ENCODE results near the gene RPP30. TPM values are rescaled to one million over a fixed set of nuclear protein-coding genes. Genes with fewer than 3 reads are reported as not detected.

RPP30 gene
- total and polyA plus RNA-seq, 4 experiments from 2014 or later, result 32.3 to 54.5 (median 35.2) TPM

DNA sequence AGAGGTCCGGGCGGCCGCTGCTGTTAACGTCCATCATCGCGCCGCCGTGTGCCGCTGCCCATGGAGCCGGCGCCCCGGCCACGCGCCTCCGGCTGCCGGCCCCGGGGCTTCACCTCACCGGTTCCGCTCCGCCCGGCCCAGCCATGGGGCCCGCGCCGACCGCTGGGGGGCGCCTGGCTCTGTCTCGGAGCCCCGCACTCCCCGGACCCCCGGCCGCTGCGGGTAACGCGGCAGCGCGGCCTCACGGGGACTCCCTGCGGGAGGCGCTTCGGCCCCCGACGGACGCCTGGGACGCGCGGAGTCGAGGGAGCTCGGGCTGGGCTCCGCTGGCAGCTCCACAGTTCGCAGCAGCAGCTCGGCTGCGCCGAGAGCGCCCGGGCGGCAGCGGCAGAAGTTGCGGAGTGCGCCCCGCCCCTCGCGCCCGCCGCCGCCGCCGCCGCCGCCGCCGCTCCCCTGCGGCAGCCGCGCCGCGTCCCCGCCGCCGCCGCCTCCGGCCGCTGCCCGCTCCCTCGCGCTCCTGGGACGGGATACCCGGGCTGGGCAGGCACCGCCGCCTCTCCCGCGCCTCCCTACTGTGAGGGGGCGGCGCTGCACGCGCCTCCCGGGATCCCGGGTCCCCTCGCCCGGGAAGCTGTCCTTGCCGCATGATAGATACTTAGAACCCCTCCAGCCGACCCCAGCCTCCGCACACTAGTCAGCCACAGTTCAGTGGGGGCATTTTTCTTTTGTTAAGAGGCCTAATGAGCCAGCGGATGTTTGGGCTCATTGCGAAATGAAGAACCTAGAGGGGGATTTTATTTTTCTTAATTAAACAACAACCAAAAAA is 13.9 kb upstream of the RPP30 start, which contains the start of gene HTR7:
HTR7 (minus strand) TSS at position 405 of the 826 bp plus-strand sequence; CDS start at position 37, 368 bp downstream.
- Mint-ChIP-seq H3K9me3 (no peaks in the 10 kb centered on the region), H3K36me3 (peaks cover 0 to 1% of the 10 kb centered on the region in 2 donors), H3K27me3 (peaks cover 28 to 35% of the 10 kb centered on the region in 2 donors), H3K4me1 (peaks cover 6 to 8% (median 7%) of the 10 kb centered on the region in 4 donors), H3K27ac (peak within 1 kb of the TSS; percentile 55 to 77 (median 65)), H3K4me3 (peak within 1 kb of the TSS; percentile 89 to 94 (median 90))
- H3K4me3 ChIP-seq (ENCODE audit: low read length in 2 of 2), result peak within 1 kb of the TSS; percentile 6 to 40
- H3K4me1 ChIP-seq (ENCODE audit: insufficient read depth, low read length), result peaks cover 11% of the 10 kb centered on the region
- H3K9me3 ChIP-seq (ENCODE audit: control insufficient read depth in 1 of 2, low read length in 2 of 2), result no peaks in the 10 kb centered on the region
- ChIA-PET CTCF (ENCODE audit: partially characterized antibody) (interaction anchor here (0.6 to 5.0 kb wide), 6 partner anchors 8 to 1214 kb away, joined by 3 to 36 read pairs (median 6); partner anchors contain the start of gene RPP30), POLR2A (ENCODE audit: partially characterized antibody) (interaction anchor here (1.0 kb wide), 1 partner anchor 14 kb away, joined by 7 read pairs; the partner anchor contains the start of gene RPP30)
- DNase-seq, result peak; percentile 56 to 73 (median 66)
- intact Hi-C loops (cut with micrococcal nuclease), result loop anchor here (1.0 kb wide), 1 partner anchor 13 kb away; the partner anchor contains the start of gene RPP30
- peaks cover 41% of the 10 kb centered on the region for H3K27me3 ChIP-seq (ENCODE audit: insufficient read depth, low read length)
- H3K27ac ChIP-seq (ENCODE audit: low read depth, low read length), result no peak within 1 kb of the TSS
- no peaks in the 10 kb centered on the region for H3K36me3 ChIP-seq (ENCODE audit: insufficient read depth, low read length)

- POLR2A ChIA-PET (ENCODE audit: partially characterized antibody), result interaction anchor here (1.0 kb wide), 1 partner anchor 13 kb away, joined by 7 read pairs; the partner anchor contains the start of gene RPP30
- H3K27me3 Mint-ChIP-seq, result peaks cover 30 to 37% of the 10 kb centered on the region in 2 donors
- peaks cover 0 to 1% of the 10 kb centered on the region in 2 donors for H3K36me3 Mint-ChIP-seq
- peak overlapping the region; percentile 83 to 94 (median 88) for H3K4me3 Mint-ChIP-seq
- Histone ChIP-seq H3K36me3 (ENCODE audit: insufficient read depth, low read length) (no peaks in the 10 kb centered on the region), H3K4me1 (ENCODE audit: insufficient read depth, low read length) (peaks cover 11% of the 10 kb centered on the region), H3K4me3 (ENCODE audit: low read length in 2 of 2) (peak overlapping the region in 1 of 2 donors; percentile 40), H3K27ac (ENCODE audit: low read depth, low read length) (no peak overlapping the region), H3K27me3 (ENCODE audit: insufficient read depth, low read length) (peaks cover 41% of the 10 kb centered on the region), H3K9me3 (ENCODE audit: control insufficient read depth in 1 of 2, low read length in 2 of 2) (no peaks in the 10 kb centered on the region)
- no peaks in the 10 kb centered on the region for H3K9me3 Mint-ChIP-seq
- peak overlapping the region in 4 of 7 donors; percentile 15 to 70 (median 66) for H3K27ac Mint-ChIP-seq
- intact Hi-C loops (cut with micrococcal nuclease), result no loop called here
- H3K4me1 Mint-ChIP-seq, result peaks cover 6 to 8% (median 7%) of the 10 kb centered on the region in 4 donors
- CTCF ChIA-PET (ENCODE audit: partially characterized antibody), result interaction anchor here (1.3 to 5.0 kb wide), 4 partner anchors 7 to 23 kb away, joined by 3 to 36 read pairs (median 12); partner anchors contain the start of gene RPP30
- DNase-seq, result no peak
Measured at GRCh38 chr10:90858461-90858968, 13.3 kb upstream of the RPP30 start.

GRCh38 chr10:90859321-90859751 is 12.4 kb upstream of the RPP30 start:
- Histone ChIP-seq H3K4me1 (ENCODE audit: insufficient read depth, low read length) (peaks cover 11% of the 10 kb centered on the region), H3K27ac (ENCODE audit: low read depth, low read length) (no peak overlapping the region), H3K27me3 (ENCODE audit: insufficient read depth, low read length) (peaks cover 37% of the 10 kb centered on the region), H3K4me3 (ENCODE audit: low read length in 2 of 2) (no peak overlapping the region), H3K36me3 (ENCODE audit: insufficient read depth, low read length) (no peaks in the 10 kb centered on the region), H3K9me3 (ENCODE audit: control insufficient read depth in 1 of 2, low read length in 2 of 2) (no peaks in the 10 kb centered on the region)
- intact Hi-C loops (cut with micrococcal nuclease), result no loop called here
- POLR2A ChIA-PET (ENCODE audit: partially characterized antibody), result no interaction called here
- Mint-ChIP-seq H3K9me3 (no peaks in the 10 kb centered on the region), H3K27me3 (peaks cover 32 to 37% of the 10 kb centered on the region in 2 donors), H3K36me3 (peaks cover 0 to 1% of the 10 kb centered on the region in 2 donors), H3K4me3 (peak overlapping the region in 4 of 8 donors; percentile 2 to 94 (median 48)), H3K4me1 (peaks cover 6 to 8% (median 7%) of the 10 kb centered on the region in 4 donors), H3K27ac (no peak overlapping the region)
- DNase-seq, result no peak
- CTCF ChIA-PET (ENCODE audit: partially characterized antibody), result interaction anchor here (2.7 to 5.0 kb wide), 2 partner anchors 12 to 13 kb away, joined by 12 to 36 read pairs; partner anchors contain the start of gene RPP30

DNA sequence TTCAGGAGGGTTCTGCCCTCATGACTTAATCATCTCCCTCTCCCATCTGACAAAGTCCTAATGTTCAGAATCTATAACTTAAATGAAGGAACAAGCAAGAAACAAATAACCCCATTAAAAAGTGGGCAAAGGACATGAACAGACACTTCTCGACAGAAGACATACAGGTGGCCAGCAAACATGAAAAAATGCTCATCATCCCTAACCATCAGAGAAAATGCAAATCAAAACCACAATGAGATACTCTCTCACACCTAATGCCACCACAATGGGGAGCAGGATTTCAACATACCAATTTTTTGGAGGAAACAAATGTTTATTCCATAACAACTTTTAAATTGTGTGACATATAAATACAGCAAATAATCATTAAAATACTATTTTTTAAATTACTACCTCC is 11.0 kb upstream of the RPP30 start:
- Histone ChIP-seq H3K27ac (ENCODE audit: low read depth, low read length) (no peak overlapping the region), H3K36me3 (ENCODE audit: insufficient read depth, low read length) (no peaks in the 10 kb centered on the region), H3K4me1 (ENCODE audit: insufficient read depth, low read length) (peaks cover 11% of the 10 kb centered on the region), H3K9me3 (ENCODE audit: control insufficient read depth in 1 of 2, low read length in 2 of 2) (no peaks in the 10 kb centered on the region), H3K4me3 (ENCODE audit: low read length in 2 of 2) (no peak overlapping the region), H3K27me3 (ENCODE audit: insufficient read depth, low read length) (peaks cover 25% of the 10 kb centered on the region)
- Mint-ChIP-seq H3K4me1 (peaks cover 6 to 8% (median 7%) of the 10 kb centered on the region in 4 donors), H3K4me3 (no peak overlapping the region), H3K36me3 (peaks cover 0 to 1% of the 10 kb centered on the region in 2 donors), H3K27ac (no peak overlapping the region), H3K9me3 (no peaks in the 10 kb centered on the region), H3K27me3 (peaks cover 24 to 29% of the 10 kb centered on the region in 2 donors)
- ChIA-PET POLR2A (ENCODE audit: partially characterized antibody) (no interaction called here), CTCF (ENCODE audit: partially characterized antibody) (interaction anchor here (1.1 to 2.7 kb wide), 2 partner anchors 10 to 74 kb away, joined by 3 to 12 read pairs; partner anchors contain the start of gene RPP30)
- intact Hi-C loops (cut with micrococcal nuclease), result no loop called here
- DNase-seq, result no peak

- no peaks in the 10 kb centered on the region for H3K36me3 ChIP-seq (ENCODE audit: insufficient read depth, low read length)
- POLR2A ChIA-PET (ENCODE audit: partially characterized antibody), result no interaction called here
- no peaks in the 10 kb centered on the region for H3K9me3 Mint-ChIP-seq
- peaks cover 21 to 29% of the 10 kb centered on the region in 2 donors for H3K27me3 Mint-ChIP-seq
- no peaks in the 10 kb centered on the region for H3K4me1 ChIP-seq (ENCODE audit: insufficient read depth, low read length)
- DNase-seq, result peak in 3 of 5 donors; percentile 10 to 26 (median 14)
- CTCF ChIA-PET (ENCODE audit: partially characterized antibody), result interaction anchor here (1.1 to 2.3 kb wide), 7 partner anchors 10 to 1072 kb away, joined by 3 to 10 read pairs (median 3); partner anchors contain the start of gene RPP30
- H3K4me3 Mint-ChIP-seq, result no peak overlapping the region
- H3K27ac ChIP-seq (ENCODE audit: low read depth, low read length), result no peak overlapping the region
- H3K27me3 ChIP-seq (ENCODE audit: insufficient read depth, low read length), result peaks cover 15% of the 10 kb centered on the region
- no peak overlapping the region for H3K4me3 ChIP-seq (ENCODE audit: low read length in 2 of 2)
- peaks cover 0 to 1% of the 10 kb centered on the region in 2 donors for H3K36me3 Mint-ChIP-seq
- H3K4me1 Mint-ChIP-seq, result peaks cover 0 to 6% (median 3%) of the 10 kb centered on the region in 4 donors
- intact Hi-C loops (cut with micrococcal nuclease), result loop anchor here (1.0 kb wide), 2 partner anchors 112 to 1070 kb away; no protein-coding TSS in a partner anchor
- H3K27ac Mint-ChIP-seq, result no peak overlapping the region
- H3K9me3 ChIP-seq (ENCODE audit: control insufficient read depth in 1 of 2, low read length in 2 of 2), result no peaks in the 10 kb centered on the region
Measured at GRCh38 chr10:90862908-90863514, 8.8 kb upstream of the RPP30 start.

DNA sequence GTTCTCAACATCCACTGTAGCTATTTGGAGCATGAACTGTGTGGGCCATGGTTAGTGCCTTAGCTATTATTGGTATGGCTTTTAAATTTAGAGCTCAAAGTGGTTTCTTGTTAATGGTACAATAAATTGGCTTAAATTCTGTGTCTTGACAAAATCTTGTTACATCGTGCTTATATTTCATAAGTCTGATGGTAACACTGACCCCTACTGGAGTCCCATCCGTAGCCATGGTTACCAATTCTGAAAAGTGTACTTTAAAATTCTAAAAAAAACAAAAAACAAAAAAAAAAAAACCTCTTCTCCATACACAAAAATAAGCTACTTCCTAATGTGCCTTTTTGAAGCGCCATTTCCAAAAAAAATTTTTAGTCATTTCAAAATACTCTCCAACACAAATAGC is 6.4 kb upstream of the RPP30 start:
- peak in 1 of 5 donors; percentile 7 for DNase-seq
- no peak overlapping the region for H3K4me3 Mint-ChIP-seq
- POLR2A ChIA-PET (ENCODE audit: partially characterized antibody), result interaction anchor here (0.7 to 1.6 kb wide), 2 partner anchors 11 to 1145 kb away, joined by 3 read pairs; no protein-coding TSS in a partner anchor
- peaks cover under 1 to 2% (median 1%) of the 10 kb centered on the region in 4 donors for H3K4me1 Mint-ChIP-seq
- H3K36me3 Mint-ChIP-seq, result no peaks in the 10 kb centered on the region
- CTCF ChIA-PET (ENCODE audit: partially characterized antibody), result interaction anchor here (0.7 to 3.2 kb wide), 11 partner anchors 9 to 1767 kb away, joined by 3 to 19 read pairs (median 5); partner anchors contain the start of gene HTR7
- no peaks in the 10 kb centered on the region for H3K9me3 ChIP-seq (ENCODE audit: control insufficient read depth in 1 of 2, low read length in 2 of 2)
- no peaks in the 10 kb centered on the region for H3K4me1 ChIP-seq (ENCODE audit: insufficient read depth, low read length)
- peaks cover 9% of the 10 kb centered on the region for H3K27me3 ChIP-seq (ENCODE audit: insufficient read depth, low read length)
- H3K36me3 ChIP-seq (ENCODE audit: insufficient read depth, low read length), result no peaks in the 10 kb centered on the region
- intact Hi-C loops (cut with micrococcal nuclease), result no loop called here
- H3K27ac ChIP-seq (ENCODE audit: low read depth, low read length), result no peak overlapping the region
- no peak overlapping the region for H3K4me3 ChIP-seq (ENCODE audit: low read length in 2 of 2)
- H3K9me3 Mint-ChIP-seq, result peaks cover 0 to 5% (median 0%) of the 10 kb centered on the region in 8 donors
- peaks cover 26 to 35% of the 10 kb centered on the region in 2 donors for H3K27me3 Mint-ChIP-seq
- no peak overlapping the region for H3K27ac Mint-ChIP-seq

All from CD4-positive, alpha-beta memory T cell (primary cell).